ENCODE results near the gene AXL. TPM values are rescaled to one million over a fixed set of nuclear protein-coding genes. Genes with fewer than 3 reads are reported as not detected.

The AXL gene
- total RNA-seq, 1 donor from 2014 or later = not detected

GRCh38 chr19:41233748-41234240 is 14.8 kb downstream of the AXL start:
- no peak for DNase-seq
- H3K36me3 Mint-ChIP-seq (ENCODE audit: low read depth) = no peaks in the 10 kb centered on the region
- no peaks in the 10 kb centered on the region for H3K4me1 Mint-ChIP-seq
- no peak overlapping the region for H3K27ac Mint-ChIP-seq
- peaks cover 12% of the 10 kb centered on the region for H3K27me3 Mint-ChIP-seq
- ATAC-seq (ENCODE audit: low read depth) = no peak
- CTCF ChIA-PET = no interaction called here
- POLR2A ChIA-PET = no interaction called here
- no peak overlapping the region for H3K4me3 Mint-ChIP-seq
- H3K9me3 Mint-ChIP-seq = no peaks in the 10 kb centered on the region
- TF ChIP-seq, protein P1, sequence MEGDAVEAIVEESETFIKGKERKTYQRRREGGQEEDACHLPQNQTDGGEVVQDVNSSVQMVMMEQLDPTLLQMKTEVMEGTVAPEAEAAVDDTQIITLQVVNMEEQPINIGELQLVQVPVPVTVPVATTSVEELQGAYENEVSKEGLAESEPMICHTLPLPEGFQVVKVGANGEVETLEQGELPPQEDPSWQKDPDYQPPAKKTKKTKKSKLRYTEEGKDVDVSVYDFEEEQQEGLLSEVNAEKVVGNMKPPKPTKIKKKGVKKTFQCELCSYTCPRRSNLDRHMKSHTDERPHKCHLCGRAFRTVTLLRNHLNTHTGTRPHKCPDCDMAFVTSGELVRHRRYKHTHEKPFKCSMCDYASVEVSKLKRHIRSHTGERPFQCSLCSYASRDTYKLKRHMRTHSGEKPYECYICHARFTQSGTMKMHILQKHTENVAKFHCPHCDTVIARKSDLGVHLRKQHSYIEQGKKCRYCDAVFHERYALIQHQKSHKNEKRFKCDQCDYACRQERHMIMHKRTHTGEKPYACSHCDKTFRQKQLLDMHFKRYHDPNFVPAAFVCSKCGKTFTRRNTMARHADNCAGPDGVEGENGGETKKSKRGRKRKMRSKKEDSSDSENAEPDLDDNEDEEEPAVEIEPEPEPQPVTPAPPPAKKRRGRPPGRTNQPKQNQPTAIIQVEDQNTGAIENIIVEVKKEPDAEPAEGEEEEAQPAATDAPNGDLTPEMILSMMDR (IDR thresholded peaks at IDR 0.05) = no peak
- intact Hi-C loops (cut with micrococcal nuclease) = no loop called here

DNA sequence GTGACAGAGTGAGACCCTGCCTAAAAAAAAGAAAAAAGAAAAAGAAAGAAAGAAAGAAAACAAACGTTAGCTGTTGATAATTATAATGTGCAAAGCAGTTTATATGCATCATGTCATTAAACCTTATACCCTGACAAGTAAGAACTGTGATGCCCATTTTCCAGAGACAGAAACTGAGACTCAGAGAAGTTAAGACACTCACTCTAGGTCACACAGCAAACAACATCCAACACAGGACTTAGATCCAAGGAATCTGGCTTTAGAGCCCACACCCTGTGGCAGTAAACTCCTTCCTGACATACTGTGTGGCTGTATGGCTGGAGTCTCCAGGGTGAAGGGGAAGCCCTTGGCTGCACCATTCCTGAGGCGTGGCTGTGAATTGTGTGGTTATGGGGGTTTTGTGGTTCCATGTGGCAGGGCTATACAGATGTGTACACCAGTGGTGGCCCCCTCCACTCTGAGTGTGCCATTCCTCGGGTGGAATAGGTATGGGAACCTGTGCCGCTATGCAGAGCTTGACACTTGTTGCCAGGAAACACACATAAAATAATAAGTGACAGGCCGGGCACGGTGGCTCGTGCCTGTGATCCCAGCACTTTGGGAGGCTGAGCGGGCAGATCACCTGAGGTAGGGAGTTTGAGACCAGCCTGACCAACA is 15.6 kb downstream of the AXL start:
- Mint-ChIP-seq H3K27me3 (peaks cover 15% of the 10 kb centered on the region), H3K9me3 (no peaks in the 10 kb centered on the region), H3K27ac (no peak overlapping the region), H3K4me1 (no peaks in the 10 kb centered on the region), H3K4me3 (no peak overlapping the region), H3K36me3 (ENCODE audit: low read depth) (no peaks in the 10 kb centered on the region)
- no peak for DNase-seq
- ATAC-seq (ENCODE audit: low read depth) = no peak
- POLR2A ChIA-PET = no interaction called here
- intact Hi-C loops (cut with micrococcal nuclease) = no loop called here
- TF ChIP-seq, protein P1 (IDR thresholded peaks at IDR 0.05) = no peak
- CTCF ChIA-PET = no interaction called here

DNA sequence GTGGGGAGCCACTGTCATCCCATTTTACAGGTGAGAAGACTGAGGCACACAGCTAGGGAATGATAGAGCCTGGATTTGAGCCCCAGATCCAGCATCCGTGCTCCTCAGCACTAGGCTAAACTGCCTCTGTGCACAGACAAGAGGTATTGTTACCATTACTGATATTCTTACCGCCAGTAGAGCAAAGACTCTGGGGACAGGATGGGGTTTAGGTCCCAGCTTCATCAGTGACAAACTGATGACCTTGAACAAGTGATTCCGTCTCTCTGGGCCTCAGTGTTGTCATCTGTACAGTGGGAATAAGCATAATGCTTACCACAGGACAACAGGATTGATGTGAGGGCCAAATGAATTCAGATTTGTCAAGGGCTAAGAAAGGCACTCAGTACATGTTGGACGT is 16.5 kb downstream of the AXL start:
- TF ChIP-seq, protein P1 (IDR thresholded peaks at IDR 0.05) = no peak
- intact Hi-C loops (cut with micrococcal nuclease) = no loop called here
- Mint-ChIP-seq H3K36me3 (ENCODE audit: low read depth) (no peaks in the 10 kb centered on the region), H3K4me1 (no peaks in the 10 kb centered on the region), H3K27ac (no peak overlapping the region), H3K4me3 (no peak overlapping the region), H3K9me3 (no peaks in the 10 kb centered on the region), H3K27me3 (peaks cover 18% of the 10 kb centered on the region)
- ATAC-seq (ENCODE audit: low read depth) = no peak
- DNase-seq = no peak
- CTCF ChIA-PET = no interaction called here
- POLR2A ChIA-PET = interaction anchor here (0.5 to 0.7 kb wide), 2 partner anchors 128 to 445 kb away, joined by 7 to 9 read pairs; partner anchors contain the start of gene B9D2

GRCh38 chr19:41238244-41238643 is 19.2 kb downstream of the AXL start:
- ATAC-seq (ENCODE audit: low read depth) = no peak
- H3K27ac Mint-ChIP-seq = no peak overlapping the region
- CTCF ChIA-PET = no interaction called here
- H3K27me3 Mint-ChIP-seq = peaks cover 16% of the 10 kb centered on the region
- intact Hi-C loops (cut with micrococcal nuclease) = no loop called here
- POLR2A ChIA-PET = no interaction called here
- no peaks in the 10 kb centered on the region for H3K9me3 Mint-ChIP-seq
- H3K36me3 Mint-ChIP-seq (ENCODE audit: low read depth) = no peaks in the 10 kb centered on the region
- DNase-seq = no peak
- TF ChIP-seq, protein P1 (IDR thresholded peaks at IDR 0.05) = no peak
- H3K4me1 Mint-ChIP-seq = no peaks in the 10 kb centered on the region
- H3K4me3 Mint-ChIP-seq = no peak overlapping the region

- no peaks in the 10 kb centered on the region for H3K9me3 Mint-ChIP-seq
Measured at GRCh38 chr19:41239363-41239762, 20.3 kb downstream of the AXL start.

More at GRCh38 chr19:41239363-41239762, 20.3 kb downstream of the AXL start:
- Mint-ChIP-seq H3K27ac (no peak overlapping the region), H3K4me1 (no peaks in the 10 kb centered on the region), H3K4me3 (no peak overlapping the region), H3K36me3 (ENCODE audit: low read depth) (no peaks in the 10 kb centered on the region), H3K27me3 (peaks cover 16% of the 10 kb centered on the region)
- intact Hi-C loops (cut with micrococcal nuclease) = no loop called here
- POLR2A ChIA-PET = no interaction called here
- no peak for DNase-seq
- TF ChIP-seq, protein P1 (IDR thresholded peaks at IDR 0.05) = no peak
- CTCF ChIA-PET = no interaction called here
- ATAC-seq (ENCODE audit: low read depth) = no peak

All from activated B cell treated with CpG ODN at 0.5 μM for 24 hours (primary cell).